HFFc6 (cell line): ENCODE data around the gene ITPR1. TPM values are rescaled to one million over a fixed set of nuclear protein-coding genes. Genes with fewer than 3 reads are reported as not detected.

ENCODE experiments used
- DNase-seq: peaks from one replicate; pipeline ENCODE4 v3.0.0-alpha.2; 2018
- H3K27ac Mint-ChIP-seq: 2 replicates; pipeline ENCODE4 v1.8.0; 2020; ENCODE audit warnings: mild to moderate bottlenecking, mixed read lengths
- H3K27me3 Mint-ChIP-seq: 2 replicates; pipeline ENCODE4 v1.8.0; 2021; ENCODE audit warnings: mild to moderate bottlenecking, moderate library complexity, mixed read lengths; ENCODE audit not compliant: insufficient read depth
- H3K36me3 Mint-ChIP-seq: 2 replicates; pipeline ENCODE4 v1.8.0; 2021; ENCODE audit warnings: low read depth, mixed read lengths
- H3K4me1 Mint-ChIP-seq: 2 replicates; pipeline ENCODE4 v1.8.0; 2020; ENCODE audit warnings: low read depth, mixed read lengths
- H3K4me3 Mint-ChIP-seq: 2 replicates; pipeline ENCODE4 v1.8.0; 2020; ENCODE audit warnings: mild to moderate bottlenecking, moderate library complexity, mixed read lengths
- H3K9me3 Mint-ChIP-seq: 2 replicates; pipeline ENCODE4 v1.8.0; 2020; ENCODE audit warnings: mild to moderate bottlenecking, mixed read lengths
- CTCF ChIP-seq: fragments of 200-600 bp; sonication (generic); IDR thresholded peaks from 2 replicates; pipeline ENCODE4 v1.5.0; 2021; ENCODE audit warnings: antibody characterized with exemption, mild to moderate bottlenecking
- total RNA-seq, 6 experiments: library from RNA; stranded (reverse); fragmentation: NEBNext Ultra II Directional; extraction: Animal tissue kit (Norgen Biotek cat#: 25700); gene quantifications; 2 replicates in 1 of 6; 3 replicates in 5 of 6; pipeline ENCODE4 v1.2.3, GENCODE V29; 2021

The ITPR1 gene
- total RNA-seq, 6 experiments from 2014 or later = 4.9 to 8.3 (median 6.1) TPM

- TF ChIP-seq CTCF = no peak
Observed at GRCh38 chr3:4680871-4681300, 187.7 kb downstream of the ITPR1 start.

DNA sequence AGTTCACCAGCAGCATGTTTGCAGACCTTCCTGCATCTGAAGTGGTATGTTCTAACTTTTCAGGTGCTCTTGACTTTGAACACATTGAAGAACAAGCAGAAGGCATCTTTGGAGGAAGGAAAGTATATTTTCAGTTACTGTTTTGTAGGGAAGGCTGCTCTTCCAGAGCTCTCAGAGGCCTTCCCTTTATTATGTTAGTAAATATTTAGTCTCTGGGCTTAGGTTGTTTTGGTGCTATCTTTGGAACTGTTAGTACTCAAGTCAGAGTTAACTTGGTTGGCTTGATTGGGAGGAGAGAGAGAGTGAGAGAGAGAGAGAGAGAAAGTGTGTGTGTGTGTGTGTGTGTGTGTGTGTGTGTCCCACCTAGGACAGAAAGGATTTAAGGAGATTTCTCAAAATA lies 188.2 kb downstream of the ITPR1 start:
- DNase-seq = no peak
- peaks cover 3% of the 10 kb centered on the region; the same call in 1 of the 2 replicates for H3K27me3 Mint-ChIP-seq
- no peak for TF ChIP-seq CTCF

More at GRCh38 chr3:4680871-4681300, 187.7 kb downstream of the ITPR1 start:
- H3K4me1 Mint-ChIP-seq = peaks cover 15% of the 10 kb centered on the region
- no peak overlapping the region for H3K27ac Mint-ChIP-seq
- DNase-seq = no peak
- H3K36me3 Mint-ChIP-seq = no peaks in the 10 kb centered on the region
- no peaks in the 10 kb centered on the region for H3K9me3 Mint-ChIP-seq
- H3K27me3 Mint-ChIP-seq = peaks cover 3% of the 10 kb centered on the region; the same call in 1 of the 2 replicates
- H3K4me3 Mint-ChIP-seq = no peak overlapping the region

GRCh38 chr3:4684117-4684516 lies 191.0 kb downstream of the ITPR1 start:
- H3K4me1 Mint-ChIP-seq = peaks cover 28% of the 10 kb centered on the region
- H3K9me3 Mint-ChIP-seq = no peaks in the 10 kb centered on the region
- no peak for DNase-seq
- H3K4me3 Mint-ChIP-seq = no peak overlapping the region
- no peak overlapping the region for H3K27ac Mint-ChIP-seq
- H3K27me3 Mint-ChIP-seq = peaks cover 2% of the 10 kb centered on the region; the same call in 1 of the 2 replicates
- no peaks in the 10 kb centered on the region for H3K36me3 Mint-ChIP-seq
- TF ChIP-seq CTCF = no peak

More for the DNA sequence above, 188.2 kb downstream of the ITPR1 start:
- no peak overlapping the region for H3K4me3 Mint-ChIP-seq
- H3K9me3 Mint-ChIP-seq = no peaks in the 10 kb centered on the region
- no peak overlapping the region for H3K27ac Mint-ChIP-seq
- no peaks in the 10 kb centered on the region for H3K36me3 Mint-ChIP-seq
- peaks cover 15% of the 10 kb centered on the region for H3K4me1 Mint-ChIP-seq

DNA sequence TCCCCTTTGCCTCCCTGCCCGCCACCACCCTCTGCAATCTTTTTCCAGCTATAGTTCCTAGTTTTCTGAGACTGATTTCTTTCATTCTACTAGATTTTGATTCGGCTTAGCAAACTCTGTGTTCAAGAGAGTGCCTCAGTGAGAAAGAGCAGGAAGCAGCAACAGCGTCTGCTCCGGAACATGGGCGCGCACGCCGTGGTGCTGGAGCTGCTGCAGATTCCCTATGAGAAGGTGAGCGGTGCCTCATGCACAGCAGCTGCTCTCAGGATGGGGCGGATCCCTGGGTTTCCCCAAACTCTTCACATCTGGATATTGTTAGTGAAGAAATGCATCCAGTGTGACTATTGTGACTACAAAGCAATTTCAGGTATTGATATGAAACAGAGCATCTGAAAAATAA lies 191.8 kb downstream of the ITPR1 start:
- Mint-ChIP-seq H3K4me1 (peaks cover 28% of the 10 kb centered on the region), H3K27ac (no peak overlapping the region), H3K9me3 (no peaks in the 10 kb centered on the region), H3K27me3 (peaks cover 2% of the 10 kb centered on the region; the same call in 1 of the 2 replicates), H3K36me3 (no peaks in the 10 kb centered on the region), H3K4me3 (no peak overlapping the region)
- TF ChIP-seq CTCF = no peak
- no peak for DNase-seq

DNA sequence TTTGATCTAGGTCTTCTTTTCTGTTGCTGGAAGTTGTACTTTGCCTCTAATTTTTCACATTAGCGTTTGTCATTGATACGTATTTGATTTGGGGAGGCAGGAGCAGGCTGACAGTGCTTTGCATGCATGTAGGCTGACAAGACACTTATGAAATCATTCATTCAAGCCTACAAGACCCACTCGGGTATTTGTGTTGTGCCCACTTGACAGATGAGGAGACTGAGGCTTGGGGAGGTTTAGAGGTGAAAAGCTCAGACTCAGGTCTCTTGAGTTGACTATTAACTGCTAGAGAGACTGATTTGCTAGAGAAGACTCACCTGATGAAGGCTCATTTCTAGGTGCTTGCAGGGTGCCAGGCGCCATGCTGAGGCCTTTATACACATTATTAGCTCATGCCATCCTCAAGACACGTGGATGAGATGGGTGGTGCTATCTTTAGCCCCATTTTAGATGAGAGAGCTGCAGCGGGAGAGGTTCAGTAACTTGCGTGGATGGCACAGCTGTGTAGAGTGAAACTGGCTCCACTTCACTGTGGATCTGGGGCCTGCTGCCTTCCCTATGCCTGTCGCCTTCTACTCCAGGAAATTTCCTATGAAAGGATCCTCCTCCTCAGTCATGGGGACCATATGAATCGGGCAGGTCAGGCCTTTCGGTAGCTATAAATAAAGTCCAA lies 192.7 kb downstream of the ITPR1 start:
- Mint-ChIP-seq H3K9me3 (no peaks in the 10 kb centered on the region), H3K4me1 (peaks cover 22% of the 10 kb centered on the region)

More for the DNA sequence above, 192.7 kb downstream of the ITPR1 start:
- no peaks in the 10 kb centered on the region for H3K36me3 Mint-ChIP-seq
- no peak overlapping the region for H3K4me3 Mint-ChIP-seq
- peaks cover 2% of the 10 kb centered on the region; the same call in 1 of the 2 replicates for H3K27me3 Mint-ChIP-seq
- no peak for TF ChIP-seq CTCF
- no peak overlapping the region for H3K27ac Mint-ChIP-seq
- no peak for DNase-seq
